ENCODE results near the gene PRDM8. TPM values are rescaled to one million over a fixed set of nuclear protein-coding genes. Genes with fewer than 3 reads are reported as not detected.
A peak's percentile ranks its signal among the peaks of the same experiment; 100 is the strongest.

The PRDM8 gene
- total and polyA plus RNA-seq, 2 of the 8 experiments (the other 6 are each of a cell fraction or from before 2014, with no cell fraction given): not detected

DNA sequence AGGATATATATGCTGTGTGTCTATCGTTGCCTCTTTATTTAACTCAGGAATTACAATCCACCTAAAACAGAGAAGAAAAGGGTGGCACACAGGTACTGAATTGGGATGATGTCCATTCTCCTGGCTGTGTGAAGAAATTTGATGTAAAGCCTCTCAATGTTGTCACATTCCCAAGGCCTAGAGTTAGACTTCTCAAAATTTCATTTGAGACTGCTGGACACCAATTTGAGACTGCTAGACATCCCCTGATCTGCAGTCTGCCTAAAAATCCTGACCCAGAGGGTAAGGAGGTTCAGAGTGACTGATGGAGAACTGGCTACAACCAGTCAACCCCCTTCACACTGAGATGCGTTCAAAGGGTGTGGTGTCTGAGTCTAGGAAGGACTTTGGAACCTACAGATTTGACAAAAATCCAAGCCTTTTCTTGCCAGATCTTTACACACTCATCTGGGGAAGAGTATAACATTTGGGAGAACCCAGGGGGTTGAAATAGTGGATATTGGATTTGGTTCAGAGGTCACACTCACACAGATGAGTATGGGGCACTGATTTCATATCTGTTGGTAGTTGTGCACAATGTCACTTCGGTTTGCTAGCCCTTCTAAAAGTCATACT, 4.9 kb upstream of the PRDM8 start:
- Histone ChIP-seq H3K56ac (replicated peaks; ENCODE audit: insufficient read length, low read depth, low read length) (no peak overlapping the region), H3K18ac (ENCODE audit: extremely low read depth, low read length) (no peak overlapping the region), H2BK20ac (ENCODE audit: low read length) (no peak overlapping the region), H4K8ac (ENCODE audit: extremely low read depth, insufficient read depth, low read length) (no peak overlapping the region), H3K23ac (ENCODE audit: insufficient read length) (no peak overlapping the region), H3K23me2 (ENCODE audit: low read depth, low read length) (peaks cover 2% of the 10 kb centered on the region; the same call in 1 of the 2 replicates), H3K79me1 (ENCODE audit: low read depth, low read length) (no peaks in the 10 kb centered on the region), H3K9me3 (ENCODE audit: insufficient read depth in 2 of 2, low read depth in 1 of 2, low read length in 1 of 2) (no peaks in the 10 kb centered on the region), H4K5ac (ENCODE audit: insufficient read length, low read depth, low read length) (no peak overlapping the region), H3K9ac (replicated peaks in 1 of 4; ENCODE audit: extremely low read depth in 1 of 4, low read depth in 3 of 4, low read length in 3 of 4) (no peak overlapping the region), H3K4ac (replicated peaks; ENCODE audit: insufficient read length, low read depth, low read length) (no peak overlapping the region), H2AK5ac (ENCODE audit: low read depth, low read length) (no peak overlapping the region), H2BK120ac (replicated peaks; ENCODE audit: low read depth, low read length) (no peak overlapping the region), H3K4me3 (ENCODE audit: extremely low read depth in 1 of 4, insufficient read depth in 2 of 4, low read depth in 3 of 4, low read length in 4 of 4) (no peak overlapping the region), H2BK15ac (ENCODE audit: low read length) (no peak overlapping the region), H3K36me3 (ENCODE audit: control insufficient read depth in 2 of 4, insufficient read depth in 4 of 4, low read length in 3 of 4) (peaks cover 0 to 4% (median 0%) of the 10 kb centered on the region in 4 experiments; a peak in 1 of 8 replicates), H4K91ac (replicated peaks; ENCODE audit: insufficient read length, low read length) (no peak overlapping the region), H3K4me2 (ENCODE audit: insufficient read depth in 1 of 2, low read depth in 2 of 2, low read length in 2 of 2) (no peak overlapping the region), H3K27me3 (replicated peaks in 1 of 4; ENCODE audit: control insufficient read depth in 3 of 4, extremely low read depth in 1 of 4, insufficient read depth in 3 of 4, low read length in 3 of 4) (peaks cover 97 to 100% (median 99%) of the 10 kb centered on the region in 4 experiments), H3K14ac (ENCODE audit: insufficient read length) (no peak overlapping the region), H2BK5ac (ENCODE audit: low read depth, low read length) (no peak overlapping the region), H3K79me2 (ENCODE audit: control insufficient read depth in 1 of 2, insufficient read depth in 2 of 2, low read length in 2 of 2) (no peaks in the 10 kb centered on the region), H2BK12ac (ENCODE audit: low read depth, low read length) (no peak overlapping the region), H4K20me1 (replicated peaks in 1 of 2; ENCODE audit: control insufficient read depth in 1 of 2, insufficient read depth in 2 of 2, low read length in 2 of 2) (peaks cover 23 to 32% of the 10 kb centered on the region in 2 experiments), H3K4me1 (replicated peaks in 1 of 4; ENCODE audit: control insufficient read depth in 3 of 4, insufficient read depth in 4 of 4, low read length in 3 of 4) (peaks cover 0 to 27% (median 13%) of the 10 kb centered on the region in 4 experiments; a peak in 6 of 7 replicates), H3K27ac (ENCODE audit: low read depth, low read length) (no peak overlapping the region), H2AFZ (ENCODE audit: low read length) (no peak overlapping the region)
- WGBS, 2 experiments (ENCODE audit: extremely low coverage in 1 of 2, insufficient coverage in 1 of 2, insufficient read length in 1 of 2, insufficient replicate concordance in 2 of 2, low coverage in 1 of 2, low lambda C conversion rate in 2 of 2, missing lambda C conversion rate in 1 of 2): 49% methylated on average over 3 of the region's 3 CpGs; no CpG with 5 or more reads in 1 of the 2 experiments
- FAIRE-seq: no peak
- ChIA-PET CTCF (ENCODE audit: partially characterized antibody) (interaction anchor here (1.8 kb wide), 1 partner anchor 10 kb away, joined by 6 read pairs; no protein-coding TSS in a partner anchor), POLR2A (ENCODE audit: partially characterized antibody) (interaction anchor here (0.7 kb wide), 1 partner anchor 74 kb away, joined by 3 read pairs; the partner anchor contains the start of gene FGF5)
- no peak for DNase-seq (ENCODE audit: low read depth in 1 of 2, low spot score in 2 of 2)
- TF ChIP-seq RNF2 (IDR thresholded peaks at IDR 0.05; ENCODE audit: borderline replicate concordance, low read depth, low read length, missing control alignments, poor library complexity, severe bottlenecking) (peak; percentile 79), CBX8 (IDR thresholded peaks at IDR 0.05; ENCODE audit: borderline replicate concordance, low read depth, low read length) (no peak), KDM1A (IDR thresholded peaks at IDR 0.05; ENCODE audit: borderline replicate concordance, low read length) (no peak), SUZ12 (IDR thresholded peaks at IDR 0.05; ENCODE audit: low read length) (peak; percentile 48; the same call in 1 of the 2 replicates), EZH2 (IDR thresholded peaks at IDR 0.05; ENCODE audit: low read depth, low read length, severe bottlenecking) (peak; percentile 75)

Data from H1 (cell line).